IMR-90 (cell line): ENCODE measurements around the gene KCNN3. TPM values are rescaled to one million over a fixed set of nuclear protein-coding genes. Genes with fewer than 3 reads are reported as not detected.
"Not testable (repeated sequence)": the region's sequence is repeated elsewhere in the genome, so short reads cannot be mapped to it uniquely, and the experiment has no call there.

Experiments used
- ATAC-seq: fragments of 200-7000 bp; cut with Tn5 transposase; 2 replicates; pipeline ENCODE4 v1.9.1; 2020; ENCODE audit warnings: low read depth, mild to moderate bottlenecking, moderate library complexity
- BruUV-seq: library from RNA; stranded (reverse); fragments of 400-500 nt; replicated peaks from 2 replicates; lab custom pipeline; 2021; lab: Mats Ljungman, UMichigan
- CTCF ChIA-PET: fragments of 300-600 bp; formaldehyde crosslinking; extraction: SDS; loops from one replicate; lab custom pipeline; 2021; ENCODE audit warnings: antibody characterized with exemption; lab: Yijun Ruan, JAX
- POLR2A ChIA-PET: fragments of 300-600 bp; sonication (Branson Sonifier 250); formaldehyde crosslinking; loops from one replicate; lab custom pipeline; 2022; ENCODE audit warnings: antibody characterized with exemption; ENCODE audit not compliant: unreplicated experiment; lab: Charles Lee
- DNase-seq: peaks from one replicate; pipeline ENCODE4 v3.0.0; 2013
- H2AFZ ChIP-seq: replicated peaks from 2 replicates; pipeline ENCODE3; 2013; ENCODE audit warnings: low read length, mild to moderate bottlenecking; ENCODE audit not compliant: poor library complexity
- H2AK5ac ChIP-seq: 2 replicates; pipeline ENCODE4 v1.6.1; 2013; ENCODE audit warnings: low read depth, low read length, inconsistent platforms
- H2AK9ac ChIP-seq: replicated peaks from 2 replicates; pipeline ENCODE3; 2013; ENCODE audit warnings: mild to moderate bottlenecking, low read depth, low read length, moderate library complexity; ENCODE audit not compliant: poor library complexity
- H2BK120ac ChIP-seq: 2 replicates; pipeline ENCODE4 v1.6.1; 2013; ENCODE audit warnings: low read depth, low read length, inconsistent platforms
- H2BK15ac ChIP-seq: 3 replicates; pipeline ENCODE4 v1.6.1; 2013; ENCODE audit warnings: low read depth, low read length, inconsistent platforms
- H2BK20ac ChIP-seq: 2 replicates; pipeline ENCODE4 v1.6.1; 2013; ENCODE audit warnings: low read depth, mild to moderate bottlenecking, inconsistent platforms, low read length, moderate library complexity
- H2BK5ac ChIP-seq: 2 replicates; pipeline ENCODE4 v1.6.1; 2013; ENCODE audit warnings: mild to moderate bottlenecking, low read depth, low read length, inconsistent platforms; ENCODE audit not compliant: poor library complexity, severe bottlenecking
- H3K14ac ChIP-seq: replicated peaks from 2 replicates; pipeline ENCODE4 v1.6.1; 2013; ENCODE audit warnings: low read depth, low read length, inconsistent platforms
- H3K18ac ChIP-seq: 2 replicates; pipeline ENCODE4 v1.6.1; 2013; ENCODE audit warnings: low read depth, low read length, control low read depth
- H3K23ac ChIP-seq: 2 replicates; pipeline ENCODE4 v1.6.1; 2013; ENCODE audit warnings: low read depth, low read length, inconsistent platforms
- H3K27ac ChIP-seq: 2 replicates; pipeline ENCODE4 v1.5.1; 2013; ENCODE audit warnings: mild to moderate bottlenecking, control low read depth, low read length; ENCODE audit not compliant: insufficient read depth
- H3K27me3 ChIP-seq: 2 replicates; pipeline ENCODE4 v1.6.1; 2013; ENCODE audit warnings: low read length; ENCODE audit not compliant: control insufficient read depth, insufficient read depth
- H3K36me3 ChIP-seq: 2 replicates; pipeline ENCODE4 v1.6.1; 2013; ENCODE audit warnings: low read length, mixed read lengths; ENCODE audit not compliant: control insufficient read depth, insufficient read depth
- H3K4ac ChIP-seq: 2 replicates; pipeline ENCODE4 v1.6.1; 2013; ENCODE audit warnings: low read depth, low read length, inconsistent platforms
- H3K4me1 ChIP-seq: 2 replicates; pipeline ENCODE4 v1.6.1; 2013; ENCODE audit warnings: low read length, mixed read lengths; ENCODE audit not compliant: control insufficient read depth, insufficient read depth
- H3K4me2 ChIP-seq: 2 replicates; pipeline ENCODE4 v1.6.1; 2013; ENCODE audit warnings: low read depth, mild to moderate bottlenecking, control low read depth, low read length, moderate library complexity
- H3K4me3 ChIP-seq: 2 replicates; pipeline ENCODE4 v1.5.1; 2013; ENCODE audit warnings: low read depth, mild to moderate bottlenecking, control low read depth, low read length, moderate library complexity; ENCODE audit not compliant: insufficient read depth
- H3K56ac ChIP-seq: 2 replicates; pipeline ENCODE4 v1.6.1; 2013; ENCODE audit warnings: low read length, inconsistent platforms; ENCODE audit not compliant: insufficient read depth; ENCODE audit errors: extremely low read depth
- H3K79me1 ChIP-seq, 2 experiments: 2 replicates each; pipeline ENCODE4 v1.6.1; 2013; ENCODE audit warnings: low read length in 2 of 2, inconsistent platforms in 1 of 2, low read depth in 1 of 2
- H3K9ac ChIP-seq: 2 replicates; pipeline ENCODE4 v1.6.1; 2013; ENCODE audit warnings: low read depth, low read length, control low read depth
- H3K9me1 ChIP-seq: 2 replicates; pipeline ENCODE4 v1.6.1; 2013; ENCODE audit warnings: low read length, inconsistent platforms; ENCODE audit not compliant: insufficient read depth
- H3K9me3 ChIP-seq: 2 replicates; pipeline ENCODE4 v1.6.1; 2013; ENCODE audit warnings: low read length; ENCODE audit not compliant: control insufficient read depth, insufficient read depth
- H4K20me1 ChIP-seq: 2 replicates; pipeline ENCODE4 v1.6.1; 2013; ENCODE audit warnings: low read length, inconsistent platforms; ENCODE audit not compliant: insufficient read depth
- H4K5ac ChIP-seq: 2 replicates; pipeline ENCODE4 v1.6.1; 2013; ENCODE audit warnings: mild to moderate bottlenecking, low read depth, low read length, control low read depth
- H4K8ac ChIP-seq, 2 experiments: 2 replicates each; pipeline ENCODE4 v1.6.1; 2013; ENCODE audit warnings: low read depth in 2 of 2, low read length in 2 of 2, control low read depth in 1 of 2, inconsistent platforms in 1 of 2
- H4K91ac ChIP-seq: 2 replicates; pipeline ENCODE4 v1.6.1; 2013; ENCODE audit warnings: low read depth, low read length, inconsistent platforms; ENCODE audit not compliant: insufficient read depth
- WGBS, 2 experiments: methylation state at CpG; one replicate each; pipeline versions ENCODE4 v1.1.5 to v1.1.7; 2013; ENCODE audit warnings: missing lambda C conversion rate in 2 of 2; ENCODE audit not compliant: insufficient read length in 1 of 2; ENCODE audit errors: extremely low coverage in 2 of 2; 5-methylcytosine and 5-hydroxymethylcytosine counted together
- dilution Hi-C: fragments of 300-500 bp; cut with HindIII; formaldehyde crosslinking; loops from one replicate; pipeline ENCODE4 v1.14.3; 2018; ENCODE audit warnings: low sequenced_read_pairs; ENCODE audit not compliant: unreplicated experiment
- in situ Hi-C: fragments of 300-500 bp; cut with MboI; formaldehyde crosslinking; loops from 3 replicates; pipeline ENCODE4 v1.14.3; 2019; ENCODE audit warnings: low sequenced_read_pairs, inconsistent platforms, mixed read lengths
- intact Hi-C: fragments of 100-400 bp; cut with micrococcal nuclease; formaldehyde crosslinking; loops from 2 replicates; pipeline ENCODE4 v1.10.0; 2022
- polyA plus RNA-seq, 3 experiments: library from polyadenylated mRNA; depleted of rRNA; stranded (reverse); fragments of >200 nt; gene quantifications; 2 replicates each; pipeline ENCODE4 v1.2.3, GENCODE V29; 2012; ENCODE audit warnings: low replicate concordance in 1 of 3
- total RNA-seq: library from RNA; depleted of rRNA; stranded (reverse); fragments of >200 nt; gene quantifications from 2 replicates; pipeline ENCODE4 v1.2.3, GENCODE V29; 2012

Gene KCNN3
- total and polyA plus RNA-seq, 2 of the 4 experiments (the other 2 are of a cell fraction) = 0.02 TPM; not detected in 1

- BruUV-seq, CTCF ChIA-PET, in situ Hi-C loops, H2AK5ac ChIP-seq, intact Hi-C loops, H4K8ac ChIP-seq, DNase-seq, H3K4ac ChIP-seq, H3K9ac ChIP-seq, H3K23ac ChIP-seq, H3K56ac ChIP-seq, H2AK9ac ChIP-seq, H2AFZ ChIP-seq, H4K20me1 ChIP-seq, H3K14ac ChIP-seq, H2BK20ac ChIP-seq, H4K5ac ChIP-seq, H3K4me2 ChIP-seq, H3K4me3 ChIP-seq, ATAC-seq, H3K9me3 ChIP-seq, POLR2A ChIA-PET, H3K4me1 ChIP-seq, H2BK15ac ChIP-seq, H3K18ac ChIP-seq, H3K36me3 ChIP-seq, dilution Hi-C loops, H2BK120ac ChIP-seq, H3K9me1 ChIP-seq, H3K79me1 ChIP-seq, H4K91ac ChIP-seq, H3K27ac ChIP-seq, H2BK5ac ChIP-seq: not testable (repeated sequence)
- peaks cover 17% of the 10 kb centered on the region for H3K27me3 ChIP-seq
- whole genome bisulfite sequencing, 2 experiments = no CpG with 5 or more reads among the region's 27 CpGs
Measured at GRCh38 chr1:154677844-154678243, 192.2 kb downstream of the KCNN3 start.

- CTCF ChIA-PET, H3K79me1 ChIP-seq, H2AK5ac ChIP-seq, in situ Hi-C loops, H2BK15ac ChIP-seq, dilution Hi-C loops, POLR2A ChIA-PET, H3K4me2 ChIP-seq, ATAC-seq, H3K4ac ChIP-seq, H3K9me3 ChIP-seq, H2BK5ac ChIP-seq, H3K9me1 ChIP-seq, H4K91ac ChIP-seq, H2BK120ac ChIP-seq, H2AK9ac ChIP-seq, H2AFZ ChIP-seq, H3K9ac ChIP-seq, H3K14ac ChIP-seq, intact Hi-C loops, H4K8ac ChIP-seq, H3K56ac ChIP-seq, H3K27ac ChIP-seq, H4K5ac ChIP-seq, H4K20me1 ChIP-seq, BruUV-seq, H3K18ac ChIP-seq, H2BK20ac ChIP-seq, H3K23ac ChIP-seq, H3K4me1 ChIP-seq, H3K36me3 ChIP-seq, H3K4me3 ChIP-seq, DNase-seq: not testable (repeated sequence)
- 43% methylated on average over 1 of the region's 2 CpGs; no CpG with 5 or more reads in 1 of the 2 experiments for WGBS, 2 experiments
- H3K27me3 ChIP-seq = peaks cover 11% of the 10 kb centered on the region
Measured at GRCh38 chr1:154676847-154677246, 193.2 kb downstream of the KCNN3 start.
